Glutamatergic neuron (in vitro differentiated cells): Measurements from ENCODE around the gene GJB5. TPM values are rescaled to one million over a fixed set of nuclear protein-coding genes. Genes with fewer than 3 reads are reported as not detected.

Source experiments
- DNase-seq: peaks from one replicate; pipeline ENCODE4 v3.0.0; 2022
- H3K27ac Mint-ChIP-seq: one replicate; pipeline ENCODE4 v1.8.0; 2020; ENCODE audit warnings: mild to moderate bottlenecking, mixed read lengths, inconsistent platforms; ENCODE audit not compliant: unreplicated experiment
- H3K27me3 Mint-ChIP-seq: one replicate; pipeline ENCODE4 v1.8.0; 2020; ENCODE audit warnings: mild to moderate bottlenecking, moderate library complexity, mixed read lengths, inconsistent platforms; ENCODE audit not compliant: unreplicated experiment
- H3K36me3 Mint-ChIP-seq: one replicate; pipeline ENCODE4 v1.8.0; 2020; ENCODE audit warnings: mild to moderate bottlenecking, mixed read lengths, inconsistent platforms; ENCODE audit not compliant: unreplicated experiment
- H3K4me1 Mint-ChIP-seq: one replicate; pipeline ENCODE4 v1.8.0; 2020; ENCODE audit warnings: mild to moderate bottlenecking, low read depth, mixed read lengths, inconsistent platforms; ENCODE audit not compliant: unreplicated experiment
- H3K4me3 Mint-ChIP-seq: one replicate; pipeline ENCODE4 v1.8.0; 2020; ENCODE audit warnings: mild to moderate bottlenecking, mixed read lengths, inconsistent platforms; ENCODE audit not compliant: unreplicated experiment
- H3K9me3 Mint-ChIP-seq: one replicate; pipeline ENCODE4 v1.8.0; 2020; ENCODE audit warnings: mild to moderate bottlenecking, moderate library complexity, mixed read lengths, inconsistent platforms; ENCODE audit not compliant: unreplicated experiment
- CTCF ChIP-seq: fragments of 200-600 bp; sonication (generic); IDR thresholded peaks from one replicate; pipeline ENCODE4 v1.5.0; 2021; ENCODE audit not compliant: partially characterized antibody, unreplicated experiment
- total RNA-seq: library from RNA; stranded (reverse); fragmentation: NEBNext Ultra II Directional; extraction: Animal tissue kit (Norgen Biotek cat#: 25700); gene quantifications from one replicate; pipeline ENCODE4 v1.2.1, GENCODE V29; 2021; ENCODE audit not compliant: unreplicated experiment

Gene GJB5
- total RNA-seq, 1 donor from 2014 or later, result not detected

- Mint-ChIP-seq H3K27me3 (peaks cover 22% of the 10 kb centered on the region), H3K4me3 (no peak overlapping the region), H3K4me1 (peaks cover 5% of the 10 kb centered on the region), H3K9me3 (peaks cover 9% of the 10 kb centered on the region), H3K27ac (no peak overlapping the region), H3K36me3 (peaks cover 8% of the 10 kb centered on the region)
- TF ChIP-seq CTCF, result no peak
- DNase-seq, result no peak
These were observed 39.9 kb downstream of the GJB5 start for GRCh38 chr1:34794790-34795180.

DNA sequence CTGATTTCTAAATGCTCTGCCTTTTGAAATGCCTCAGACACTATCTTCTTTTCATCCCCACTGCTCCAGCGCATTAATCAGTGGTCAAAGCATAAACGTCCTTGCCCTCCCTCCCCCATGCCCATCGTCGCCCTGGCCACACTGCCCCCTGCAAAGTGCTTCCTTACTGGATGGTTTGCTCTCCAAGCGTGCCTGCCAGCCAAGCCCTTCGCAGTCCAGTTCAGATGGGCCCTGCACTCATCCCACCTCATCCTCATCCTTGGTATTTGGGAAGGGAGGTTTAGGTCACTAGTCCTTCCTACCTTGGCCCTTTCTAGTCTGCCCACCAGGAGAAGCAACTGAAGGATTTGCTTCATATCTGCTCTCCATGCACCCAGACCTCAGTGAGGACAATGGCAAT, 41.1 kb downstream of the GJB5 start:
- TF ChIP-seq CTCF, result no peak
- Mint-ChIP-seq H3K27ac (no peak overlapping the region), H3K9me3 (peaks cover 6% of the 10 kb centered on the region), H3K4me3 (no peak overlapping the region), H3K27me3 (peaks cover 20% of the 10 kb centered on the region), H3K4me1 (peaks cover 5% of the 10 kb centered on the region), H3K36me3 (peaks cover 8% of the 10 kb centered on the region)
- DNase-seq, result no peak

GRCh38 chr1:34796990-34797389, 42.1 kb downstream of the GJB5 start:
- no peak overlapping the region for H3K4me3 Mint-ChIP-seq
- peaks cover 4% of the 10 kb centered on the region for H3K4me1 Mint-ChIP-seq
- H3K27me3 Mint-ChIP-seq, result peaks cover 19% of the 10 kb centered on the region
- H3K36me3 Mint-ChIP-seq, result peaks cover 8% of the 10 kb centered on the region
- peaks cover 4% of the 10 kb centered on the region for H3K9me3 Mint-ChIP-seq
- no peak for DNase-seq
- TF ChIP-seq CTCF, result no peak
- H3K27ac Mint-ChIP-seq, result no peak overlapping the region

DNA sequence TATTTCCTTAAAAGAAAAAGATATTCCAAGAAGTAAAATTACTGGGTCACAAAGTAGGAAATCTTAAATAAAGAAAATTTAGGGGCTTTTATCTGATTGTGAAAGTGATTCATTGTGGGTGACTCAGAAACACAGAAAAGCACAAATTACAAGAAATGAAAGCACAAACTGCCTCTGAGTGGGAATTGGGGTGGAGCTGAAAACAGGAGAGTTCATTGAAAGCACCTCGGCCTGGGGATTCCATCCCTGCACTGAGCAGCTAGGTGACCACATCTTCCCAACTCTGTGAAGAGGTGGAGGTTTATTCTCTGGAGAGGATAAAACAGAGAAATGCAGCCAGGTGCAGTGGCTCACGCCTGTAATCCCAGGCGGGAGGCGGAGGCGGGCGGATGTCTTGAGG, 45.4 kb downstream of the GJB5 start:
- peaks cover 20% of the 10 kb centered on the region for H3K36me3 Mint-ChIP-seq
- H3K27ac Mint-ChIP-seq, result no peak overlapping the region
- H3K4me1 Mint-ChIP-seq, result peaks cover 1% of the 10 kb centered on the region
- H3K27me3 Mint-ChIP-seq, result peaks cover 7% of the 10 kb centered on the region
- peaks cover 4% of the 10 kb centered on the region for H3K9me3 Mint-ChIP-seq
- DNase-seq, result no peak
- H3K4me3 Mint-ChIP-seq, result no peak overlapping the region
- TF ChIP-seq CTCF, result no peak

DNA sequence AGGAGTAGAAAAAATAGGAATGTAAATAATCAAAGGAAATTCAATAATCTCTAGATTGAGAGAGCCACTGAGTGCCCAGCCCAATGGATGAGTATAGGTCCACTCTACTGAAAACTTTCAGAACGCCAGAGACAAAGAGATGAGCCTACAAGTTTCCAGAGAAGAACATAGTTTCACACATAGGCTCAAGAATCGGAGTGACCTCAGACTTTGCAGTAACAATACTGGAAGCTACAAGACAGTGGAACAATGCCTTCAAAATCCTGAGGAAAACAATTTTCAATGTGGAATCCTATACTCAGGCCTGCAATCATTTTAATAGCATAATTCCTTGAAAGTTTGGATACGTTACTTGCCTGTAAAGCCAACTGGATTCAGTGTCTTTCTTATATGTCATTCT, 48.9 kb downstream of the GJB5 start:
- H3K4me3 Mint-ChIP-seq, result no peak overlapping the region
- peaks cover 5% of the 10 kb centered on the region for H3K4me1 Mint-ChIP-seq
- peaks cover 19% of the 10 kb centered on the region for H3K36me3 Mint-ChIP-seq
- no peaks in the 10 kb centered on the region for H3K9me3 Mint-ChIP-seq
- TF ChIP-seq CTCF, result no peak
- H3K27ac Mint-ChIP-seq, result no peak overlapping the region
- H3K27me3 Mint-ChIP-seq, result no peaks in the 10 kb centered on the region
- no peak for DNase-seq
